Cortex of kidney (tissue), 1 donor: ENCODE measurements around the gene FURIN.
"Not testable (repeated sequence)": the region's sequence is repeated elsewhere in the genome, so short reads cannot be mapped to it uniquely, and the experiment has no call there.

Experiments used
- DNase-seq: peaks from one replicate; lab custom pipeline; 2025; lab: John Stamatoyannopoulos, UW

Gene FURIN

GRCh38 chr15:90870354-90871138 lies 2.2 kb downstream of the FURIN start:
- DNase-seq = no peak

GRCh38 chr15:90871139-90871715 lies 2.8 kb downstream of the FURIN start:
- no peak for DNase-seq

- DNase-seq = no peak
Measured at GRCh38 chr15:90871716-90872485, 3.5 kb downstream of the FURIN start.

- DNase-seq = no peak
Measured at GRCh38 chr15:90872486-90873184, 4.2 kb downstream of the FURIN start.

GRCh38 chr15:90873488-90873997 lies 5.2 kb downstream of the FURIN start:
- no peak for DNase-seq

- no peak for DNase-seq
Measured at GRCh38 chr15:90873998-90874605, 5.7 kb downstream of the FURIN start.

- DNase-seq = not testable (repeated sequence)
Measured at GRCh38 chr15:90874986-90875385, 6.6 kb downstream of the FURIN start.

GRCh38 chr15:90875549-90875981 lies 7.2 kb downstream of the FURIN start:
- DNase-seq = no peak

- DNase-seq = no peak
Measured at GRCh38 chr15:90876046-90876445, 7.7 kb downstream of the FURIN start.

- no peak for DNase-seq
Measured at GRCh38 chr15:90876512-90877170, 8.3 kb downstream of the FURIN start.

GRCh38 chr15:90877315-90877714 lies 8.9 kb downstream of the FURIN start:
- DNase-seq = no peak

GRCh38 chr15:90877996-90878395 lies 9.6 kb downstream of the FURIN start:
- no peak for DNase-seq

GRCh38 chr15:90878660-90879059 lies 10.3 kb downstream of the FURIN start:
- no peak for DNase-seq

GRCh38 chr15:90879730-90880366 lies 11.5 kb downstream of the FURIN start:
- no peak for DNase-seq

- DNase-seq = no peak
Measured at GRCh38 chr15:90880381-90881145, 12.2 kb downstream of the FURIN start.

- DNase-seq = no peak
Measured at GRCh38 chr15:90881181-90881977, 13.0 kb downstream of the FURIN start.

GRCh38 chr15:90881978-90882721 lies 13.8 kb downstream of the FURIN start:
- DNase-seq = no peak
